Colon (tissue), 2 donors: ENCODE measurements around the gene PHRF1.
"Not testable (repeated sequence)": the region's sequence is repeated elsewhere in the genome, so short reads cannot be mapped to it uniquely, and the experiment has no call there.

Experiments used
- FAIRE-seq: peaks from 2 replicates; lab custom pipeline; 2012; peaks lifted over from hg19 to GRCh38; lab: Jason Lieb, UNC
- donor health status: control.
- donor health status: control.

The PHRF1 gene

GRCh38 chr11:635945-636510 lies 59.8 kb downstream of the PHRF1 start:
- FAIRE-seq = no peak

GRCh38 chr11:636511-637332 lies 60.5 kb downstream of the PHRF1 start, which contains the start of gene DRD4:
TSS of gene DRD4 (plus strand) at chr11:637269. CDS start at chr11:637305, 36 bp downstream.
- FAIRE-seq = no peak

GRCh38 chr11:637333-637592 lies 61.0 kb downstream of the PHRF1 start:
- FAIRE-seq = no peak

- FAIRE-seq = no peak
Observed at GRCh38 chr11:637593-638521, 61.6 kb downstream of the PHRF1 start.

- FAIRE-seq = no peak
Observed at GRCh38 chr11:638631-639331, 62.5 kb downstream of the PHRF1 start.

GRCh38 chr11:639332-639955 lies 63.2 kb downstream of the PHRF1 start:
- no peak for FAIRE-seq

- no peak for FAIRE-seq
Observed at GRCh38 chr11:640021-640706, 63.9 kb downstream of the PHRF1 start.

- no peak for FAIRE-seq
Observed at GRCh38 chr11:641806-642370, 65.6 kb downstream of the PHRF1 start.

- no peak for FAIRE-seq
Observed at GRCh38 chr11:643366-643765, 67.1 kb downstream of the PHRF1 start.

- no peak for FAIRE-seq
Observed at GRCh38 chr11:643849-644738, 67.8 kb downstream of the PHRF1 start.

GRCh38 chr11:645536-645935 lies 69.3 kb downstream of the PHRF1 start:
- no peak for FAIRE-seq

- FAIRE-seq = no peak
Observed at GRCh38 chr11:646214-646613, 69.9 kb downstream of the PHRF1 start.

- not testable (repeated sequence) for FAIRE-seq
Observed at GRCh38 chr11:647672-648158, 71.4 kb downstream of the PHRF1 start.

GRCh38 chr11:650482-650881 lies 74.2 kb downstream of the PHRF1 start:
- FAIRE-seq = no peak

GRCh38 chr11:653136-653535 lies 76.9 kb downstream of the PHRF1 start:
- not testable (repeated sequence) for FAIRE-seq

GRCh38 chr11:653837-654236 lies 77.6 kb downstream of the PHRF1 start:
- no peak for FAIRE-seq

- not testable (repeated sequence) for FAIRE-seq
Observed at GRCh38 chr11:654444-654843, 78.2 kb downstream of the PHRF1 start.

- FAIRE-seq = no peak
Observed at GRCh38 chr11:655036-655726, 78.9 kb downstream of the PHRF1 start.

GRCh38 chr11:656426-656825 lies 80.2 kb downstream of the PHRF1 start:
- FAIRE-seq = no peak
